NB4 (cell line): ENCODE data around the gene MC4R.
A peak's percentile ranks its signal among the peaks of the same experiment; 100 is the strongest.
"Not testable (repeated sequence)": the region's sequence is repeated elsewhere in the genome, so short reads cannot be mapped to it uniquely, and the experiment has no call there.

Experiments used
- DNase-seq: peaks from one replicate; pipeline ENCODE4 v3.0.0; 2010; ENCODE audit warnings: low read depth
- H3K4me3 ChIP-seq: one replicate; pipeline ENCODE4 v1.5.1; 2011; ENCODE audit warnings: mild to moderate bottlenecking, low read depth, low read length, moderate library complexity
- MAX ChIP-seq: IDR thresholded peaks from 2 replicates; pipeline ENCODE4 v1.6.1; 2011; ENCODE audit warnings: low read depth, low read length
- MYC ChIP-seq: IDR thresholded peaks from 2 replicates; pipeline ENCODE4 v1.6.1; 2011; ENCODE audit warnings: low read depth, low read length
- POLR2A ChIP-seq: IDR thresholded peaks from 2 replicates; pipeline ENCODE4 v1.6.1; 2011; ENCODE audit warnings: mild to moderate bottlenecking; ENCODE audit not compliant: insufficient read length; ENCODE audit errors: extremely low read depth
- TF ChIP-seq, protein P1 (sequence below): IDR thresholded peaks from one replicate; pipeline ENCODE4 v1.5.1; 2012; ENCODE audit warnings: low read depth, low read length

Gene MC4R

DNA sequence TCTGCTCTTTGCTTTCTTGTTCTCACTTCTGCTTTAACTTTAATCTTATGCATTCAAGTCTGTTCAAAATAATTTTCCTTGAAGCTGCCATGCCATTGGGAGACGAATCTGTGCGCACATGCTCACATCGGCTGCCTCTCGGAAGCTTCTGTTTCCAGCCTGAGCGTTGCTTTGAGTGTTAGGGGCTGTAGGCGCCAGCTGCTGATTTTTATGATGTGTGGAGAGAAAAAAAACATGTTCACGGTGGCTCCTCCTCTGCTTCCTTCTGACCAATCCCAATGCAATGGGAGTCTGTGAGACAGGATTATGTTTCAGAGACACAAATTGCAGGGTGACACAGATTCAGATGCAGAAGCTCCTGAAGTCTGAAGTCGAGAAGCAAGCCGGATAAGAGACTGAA is at the start of gene MC4R:
MC4R (minus strand) TSS at position 180 of the 400 bp plus-strand sequence. CDS start 426 bp downstream, outside the sequence.
- TF ChIP-seq MAX (no peak), POLR2A (no peak), MYC (no peak)
- TF ChIP-seq, protein P1, sequence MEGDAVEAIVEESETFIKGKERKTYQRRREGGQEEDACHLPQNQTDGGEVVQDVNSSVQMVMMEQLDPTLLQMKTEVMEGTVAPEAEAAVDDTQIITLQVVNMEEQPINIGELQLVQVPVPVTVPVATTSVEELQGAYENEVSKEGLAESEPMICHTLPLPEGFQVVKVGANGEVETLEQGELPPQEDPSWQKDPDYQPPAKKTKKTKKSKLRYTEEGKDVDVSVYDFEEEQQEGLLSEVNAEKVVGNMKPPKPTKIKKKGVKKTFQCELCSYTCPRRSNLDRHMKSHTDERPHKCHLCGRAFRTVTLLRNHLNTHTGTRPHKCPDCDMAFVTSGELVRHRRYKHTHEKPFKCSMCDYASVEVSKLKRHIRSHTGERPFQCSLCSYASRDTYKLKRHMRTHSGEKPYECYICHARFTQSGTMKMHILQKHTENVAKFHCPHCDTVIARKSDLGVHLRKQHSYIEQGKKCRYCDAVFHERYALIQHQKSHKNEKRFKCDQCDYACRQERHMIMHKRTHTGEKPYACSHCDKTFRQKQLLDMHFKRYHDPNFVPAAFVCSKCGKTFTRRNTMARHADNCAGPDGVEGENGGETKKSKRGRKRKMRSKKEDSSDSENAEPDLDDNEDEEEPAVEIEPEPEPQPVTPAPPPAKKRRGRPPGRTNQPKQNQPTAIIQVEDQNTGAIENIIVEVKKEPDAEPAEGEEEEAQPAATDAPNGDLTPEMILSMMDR: no peak
- no peak within 1 kb of the TSS for H3K4me3 ChIP-seq
- peak; percentile 3 for DNase-seq

GRCh38 chr18:60422306-60422705 is 49.7 kb upstream of the MC4R start:
- DNase-seq: not testable (repeated sequence)

DNA sequence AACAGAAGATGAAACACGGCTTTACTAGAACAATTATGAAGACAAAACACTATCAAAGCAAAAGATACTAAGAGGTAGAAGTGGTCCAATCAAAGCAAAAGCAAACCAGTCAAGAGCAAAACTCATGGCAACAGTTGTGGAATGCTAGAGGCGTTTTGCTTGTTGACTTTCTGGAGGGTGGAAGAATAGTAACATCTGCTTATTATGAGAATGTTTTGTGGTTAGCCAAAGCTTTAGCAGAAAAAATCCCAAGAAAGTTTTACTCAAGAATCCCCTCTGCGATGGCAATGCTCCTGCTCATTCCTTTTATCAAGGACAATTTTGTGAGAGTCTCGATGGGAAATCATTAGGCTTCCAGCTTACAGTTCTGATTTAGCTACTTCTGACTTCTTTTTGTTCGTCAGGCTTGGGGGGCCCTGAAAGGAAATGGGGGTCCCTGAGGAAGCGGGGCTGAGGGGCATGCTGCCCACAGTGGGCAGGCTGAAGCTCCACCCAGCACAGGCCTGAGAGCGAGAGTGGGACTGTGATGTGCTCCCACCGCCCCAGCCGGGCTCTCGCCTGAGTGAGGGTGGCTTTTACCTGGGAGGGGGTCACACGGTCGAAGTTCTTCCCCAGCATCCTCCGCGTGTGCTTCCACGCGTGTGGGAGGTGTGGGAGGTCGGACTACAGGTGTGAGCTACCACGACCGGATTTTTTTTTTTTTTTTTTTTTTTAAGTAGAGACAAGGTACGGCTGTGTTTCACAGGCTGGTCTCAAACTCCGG is 49.0 kb upstream of the MC4R start:
- no peak for DNase-seq
- TF ChIP-seq, protein P1: no peak
- no peak for TF ChIP-seq POLR2A
- no peak for TF ChIP-seq MYC
- TF ChIP-seq MAX: no peak
- H3K4me3 ChIP-seq: no peak overlapping the region

More at GRCh38 chr18:60422306-60422705, 49.7 kb upstream of the MC4R start:
- not testable (repeated sequence) for H3K4me3 ChIP-seq

- no peak for TF ChIP-seq POLR2A
- H3K4me3 ChIP-seq: no peak overlapping the region
- DNase-seq: no peak
These were observed 45.4 kb upstream of the MC4R start for GRCh38 chr18:60417946-60418345.

DNA sequence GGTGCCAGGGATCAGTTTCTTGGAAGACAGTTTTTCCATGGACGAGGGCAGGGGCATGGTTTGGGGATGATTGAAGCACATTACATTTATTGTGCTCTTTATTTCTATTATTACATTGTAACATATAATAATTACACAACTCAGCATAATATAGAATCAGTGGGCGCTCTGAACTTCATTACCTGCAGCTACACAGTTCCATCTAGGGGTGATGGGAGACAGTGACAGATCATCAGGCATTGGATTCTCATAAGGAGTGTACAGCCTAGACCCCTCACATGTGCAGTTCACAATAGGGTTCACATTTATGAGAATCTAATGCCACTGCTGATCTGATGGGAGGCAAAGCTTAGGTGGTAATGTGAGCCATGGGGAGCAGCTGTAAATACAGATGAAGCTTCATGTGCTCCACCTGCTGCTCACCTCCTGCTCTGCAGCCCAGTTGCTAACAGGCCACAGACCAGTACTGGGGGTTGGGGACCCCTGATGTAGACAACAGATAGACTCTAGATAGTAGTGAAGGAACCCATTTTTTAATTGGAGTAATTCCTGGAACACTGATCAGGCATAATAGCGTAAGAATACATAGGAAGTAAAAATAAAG is 41.5 kb upstream of the MC4R start:
- no peak overlapping the region for H3K4me3 ChIP-seq
- DNase-seq: peak; percentile 26
- no peak for TF ChIP-seq MAX
- TF ChIP-seq, protein P1: peak; percentile 38

DNA sequence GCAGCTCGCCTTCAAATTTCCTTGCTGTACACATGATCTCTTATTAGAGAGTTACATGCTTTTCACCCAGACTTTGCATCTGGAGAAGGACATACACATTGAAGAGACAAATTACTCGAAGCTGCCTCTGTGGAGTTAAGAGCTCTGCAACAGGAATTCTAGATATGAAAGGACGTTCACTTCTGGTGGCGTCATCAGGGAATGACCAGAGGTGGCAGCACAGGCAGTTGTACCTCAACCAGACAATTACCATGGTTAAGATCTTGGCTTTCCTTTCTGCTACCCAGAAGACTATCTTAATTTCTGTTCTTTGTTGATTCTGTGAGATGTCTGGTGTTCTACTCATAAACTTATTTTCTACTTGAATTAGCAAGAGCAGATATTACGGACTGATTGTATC is 39.1 kb upstream of the MC4R start:
- no peak for TF ChIP-seq MAX
- TF ChIP-seq, protein P1: peak; percentile 40
- no peak for TF ChIP-seq POLR2A
- H3K4me3 ChIP-seq: no peak overlapping the region
- peak; percentile 12 for DNase-seq

- DNase-seq: no peak
- TF ChIP-seq MAX: no peak
- no peak for TF ChIP-seq MYC
- TF ChIP-seq POLR2A: no peak
- TF ChIP-seq, protein P1: no peak
- H3K4me3 ChIP-seq: no peak overlapping the region
These were observed 34.1 kb upstream of the MC4R start for GRCh38 chr18:60406721-60407120.
